ENCODE results near the gene ETV3L.

DNA sequence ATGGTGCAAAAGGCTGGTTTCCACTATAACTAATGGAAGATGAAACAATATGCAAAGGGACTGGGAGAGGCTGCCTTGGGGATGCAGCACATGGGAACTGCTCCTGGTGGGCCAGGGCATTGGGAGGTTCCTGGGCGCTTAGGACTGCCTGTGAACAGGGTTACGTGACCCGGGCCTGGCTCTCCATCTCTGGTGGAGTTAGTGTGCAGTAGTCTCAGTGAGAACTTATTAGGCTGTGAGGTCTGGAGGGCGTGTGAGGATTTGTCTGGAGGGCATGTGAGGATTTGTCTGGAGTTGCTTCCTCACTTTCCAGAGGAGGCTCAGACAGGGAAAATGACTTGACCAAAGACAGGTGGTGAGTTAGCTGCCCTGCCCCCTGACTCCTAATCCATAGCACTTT, 1.5 kb upstream of the ETV3L start:
- TF ChIP-seq, protein P1, sequence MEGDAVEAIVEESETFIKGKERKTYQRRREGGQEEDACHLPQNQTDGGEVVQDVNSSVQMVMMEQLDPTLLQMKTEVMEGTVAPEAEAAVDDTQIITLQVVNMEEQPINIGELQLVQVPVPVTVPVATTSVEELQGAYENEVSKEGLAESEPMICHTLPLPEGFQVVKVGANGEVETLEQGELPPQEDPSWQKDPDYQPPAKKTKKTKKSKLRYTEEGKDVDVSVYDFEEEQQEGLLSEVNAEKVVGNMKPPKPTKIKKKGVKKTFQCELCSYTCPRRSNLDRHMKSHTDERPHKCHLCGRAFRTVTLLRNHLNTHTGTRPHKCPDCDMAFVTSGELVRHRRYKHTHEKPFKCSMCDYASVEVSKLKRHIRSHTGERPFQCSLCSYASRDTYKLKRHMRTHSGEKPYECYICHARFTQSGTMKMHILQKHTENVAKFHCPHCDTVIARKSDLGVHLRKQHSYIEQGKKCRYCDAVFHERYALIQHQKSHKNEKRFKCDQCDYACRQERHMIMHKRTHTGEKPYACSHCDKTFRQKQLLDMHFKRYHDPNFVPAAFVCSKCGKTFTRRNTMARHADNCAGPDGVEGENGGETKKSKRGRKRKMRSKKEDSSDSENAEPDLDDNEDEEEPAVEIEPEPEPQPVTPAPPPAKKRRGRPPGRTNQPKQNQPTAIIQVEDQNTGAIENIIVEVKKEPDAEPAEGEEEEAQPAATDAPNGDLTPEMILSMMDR (IDR thresholded peaks at IDR 0.05 in 4 of 5, conservative IDR thresholded peaks at IDR 0.05 in 1 of 5) = no peak
- TF ChIP-seq POLR2A (IDR thresholded peaks at IDR 0.05) = no peak

Data from gastrocnemius medialis (tissue), 4 donors.